GM10266 (cell line): ENCODE measurements around the gene ATXN3.

Experiments
- DNase-seq: peaks from one replicate; pipeline ENCODE4 v3.0.0; 2012; ENCODE audit errors: extremely low spot score
- TF ChIP-seq, protein P1 (sequence below): IDR thresholded peaks from 2 replicates; pipeline ENCODE4 v1.5.1; 2012; ENCODE audit warnings: mild to moderate bottlenecking, low read depth; ENCODE audit not compliant: control insufficient read depth, insufficient read depth; ENCODE audit errors: missing control alignments

ATXN3 gene

DNA sequence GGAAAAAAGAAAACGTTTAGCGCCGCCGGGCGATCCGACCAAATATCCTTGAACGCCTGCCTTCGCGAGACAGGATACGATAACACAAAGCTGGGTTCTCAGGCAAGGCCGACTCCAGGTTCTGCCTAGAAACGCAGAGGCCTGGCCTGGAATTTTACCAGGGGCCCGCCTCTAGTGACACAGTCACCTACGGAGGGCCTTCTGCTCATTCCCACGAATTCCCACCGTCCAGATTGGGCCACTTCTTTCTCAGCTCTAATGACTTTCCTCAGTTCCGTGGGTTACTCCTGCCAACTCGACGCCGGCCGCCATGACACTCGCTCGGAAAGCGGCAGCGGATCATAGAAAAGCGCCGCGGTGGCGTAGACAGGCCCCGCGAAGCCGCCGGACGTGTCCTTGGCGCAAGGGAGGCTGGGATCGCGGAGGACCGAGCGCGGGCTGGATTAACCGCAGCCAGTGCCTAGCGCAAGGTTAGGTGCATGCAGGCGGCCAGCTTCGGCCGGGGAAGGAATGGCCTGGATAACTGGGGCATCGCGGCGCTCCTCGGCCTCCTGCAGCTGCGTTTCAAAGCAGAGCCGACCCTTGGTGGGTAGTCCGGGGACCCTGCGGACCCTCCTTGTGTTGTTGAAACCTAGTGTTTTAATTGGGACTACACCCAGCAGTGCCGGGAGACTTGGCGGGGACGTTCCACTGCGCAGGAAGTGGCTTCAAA lies 66.5 kb downstream of the ATXN3 start, which contains the start of gene TRIP11:
TSS of gene TRIP11 (minus strand) at position 341 of the 712 bp plus-strand sequence. CDS start 374 bp downstream, outside the sequence.
- peak; percentile 86 for DNase-seq
- TF ChIP-seq, protein P1, sequence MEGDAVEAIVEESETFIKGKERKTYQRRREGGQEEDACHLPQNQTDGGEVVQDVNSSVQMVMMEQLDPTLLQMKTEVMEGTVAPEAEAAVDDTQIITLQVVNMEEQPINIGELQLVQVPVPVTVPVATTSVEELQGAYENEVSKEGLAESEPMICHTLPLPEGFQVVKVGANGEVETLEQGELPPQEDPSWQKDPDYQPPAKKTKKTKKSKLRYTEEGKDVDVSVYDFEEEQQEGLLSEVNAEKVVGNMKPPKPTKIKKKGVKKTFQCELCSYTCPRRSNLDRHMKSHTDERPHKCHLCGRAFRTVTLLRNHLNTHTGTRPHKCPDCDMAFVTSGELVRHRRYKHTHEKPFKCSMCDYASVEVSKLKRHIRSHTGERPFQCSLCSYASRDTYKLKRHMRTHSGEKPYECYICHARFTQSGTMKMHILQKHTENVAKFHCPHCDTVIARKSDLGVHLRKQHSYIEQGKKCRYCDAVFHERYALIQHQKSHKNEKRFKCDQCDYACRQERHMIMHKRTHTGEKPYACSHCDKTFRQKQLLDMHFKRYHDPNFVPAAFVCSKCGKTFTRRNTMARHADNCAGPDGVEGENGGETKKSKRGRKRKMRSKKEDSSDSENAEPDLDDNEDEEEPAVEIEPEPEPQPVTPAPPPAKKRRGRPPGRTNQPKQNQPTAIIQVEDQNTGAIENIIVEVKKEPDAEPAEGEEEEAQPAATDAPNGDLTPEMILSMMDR: no peak

DNA sequence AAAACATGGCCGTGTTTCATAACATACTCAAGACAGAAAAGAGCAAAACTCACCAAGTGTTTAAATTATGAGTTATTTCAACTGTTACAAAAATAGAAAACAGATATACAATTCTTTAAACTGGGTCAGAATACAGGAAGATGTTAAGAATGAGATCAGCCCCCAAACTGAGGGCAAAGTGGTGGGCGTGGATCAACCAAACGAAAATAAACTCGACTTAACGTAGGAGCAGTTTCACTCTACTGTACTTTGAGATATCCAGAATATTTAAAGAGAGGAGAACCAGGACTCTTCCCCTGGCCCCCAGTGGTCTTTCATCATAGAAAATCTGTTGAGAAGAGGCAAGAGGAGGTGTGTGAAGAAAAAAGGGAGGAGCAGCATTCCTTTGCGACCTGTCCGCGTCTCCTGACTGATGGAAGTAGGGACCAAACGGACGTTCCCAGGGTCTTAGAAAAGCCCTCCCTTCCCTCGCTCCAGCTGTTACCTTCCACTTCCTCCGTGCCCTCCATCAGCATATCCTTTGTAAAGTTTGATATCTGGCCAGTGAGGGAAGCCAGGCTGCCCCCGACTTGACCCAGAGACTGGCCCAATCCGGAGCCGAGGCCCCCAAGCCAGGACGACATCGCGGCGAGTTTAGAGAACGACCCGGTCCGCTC lies 67.2 kb downstream of the ATXN3 start:
- peak; percentile 24 for DNase-seq
- TF ChIP-seq, protein P1: no peak

DNA sequence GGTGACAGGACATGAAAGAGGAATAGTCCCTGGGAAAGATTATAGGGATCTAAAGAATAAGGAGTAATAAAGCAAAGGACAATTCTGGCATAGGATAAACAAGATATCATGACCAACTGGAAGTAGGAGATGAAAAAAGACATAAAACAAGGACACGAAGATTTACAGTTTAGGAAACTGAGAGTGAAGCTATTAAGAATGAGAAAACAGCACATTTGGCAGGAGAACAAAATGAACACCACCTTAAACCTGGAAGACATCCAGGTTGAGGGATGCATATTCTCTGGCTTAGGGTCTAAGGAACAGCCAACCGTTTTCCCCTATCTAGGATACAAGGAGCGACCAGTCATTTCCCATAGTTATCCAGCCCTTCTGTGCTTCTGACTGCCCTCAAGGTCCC lies 68.4 kb downstream of the ATXN3 start:
- DNase-seq: no peak
- TF ChIP-seq, protein P1: no peak

DNA sequence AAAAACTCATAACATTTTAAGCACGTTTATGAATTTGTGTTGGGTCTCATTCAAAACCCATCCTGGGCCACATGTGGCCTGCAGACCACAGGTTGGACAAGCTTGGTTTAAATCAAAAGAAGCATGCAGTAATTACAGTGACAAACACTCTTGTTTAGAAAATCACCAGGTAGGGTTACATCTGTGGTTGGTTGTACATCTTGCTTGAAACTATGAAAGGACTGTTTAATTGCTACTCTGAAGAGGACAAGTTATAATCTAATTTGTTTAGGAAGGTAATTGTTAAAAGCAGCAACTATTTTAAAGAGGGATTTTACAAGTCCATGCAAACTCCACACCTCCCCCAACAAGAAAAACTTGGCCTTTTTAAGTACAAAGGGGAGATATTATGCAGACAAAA lies 70.5 kb downstream of the ATXN3 start:
- DNase-seq: no peak
- TF ChIP-seq, protein P1: no peak

DNA sequence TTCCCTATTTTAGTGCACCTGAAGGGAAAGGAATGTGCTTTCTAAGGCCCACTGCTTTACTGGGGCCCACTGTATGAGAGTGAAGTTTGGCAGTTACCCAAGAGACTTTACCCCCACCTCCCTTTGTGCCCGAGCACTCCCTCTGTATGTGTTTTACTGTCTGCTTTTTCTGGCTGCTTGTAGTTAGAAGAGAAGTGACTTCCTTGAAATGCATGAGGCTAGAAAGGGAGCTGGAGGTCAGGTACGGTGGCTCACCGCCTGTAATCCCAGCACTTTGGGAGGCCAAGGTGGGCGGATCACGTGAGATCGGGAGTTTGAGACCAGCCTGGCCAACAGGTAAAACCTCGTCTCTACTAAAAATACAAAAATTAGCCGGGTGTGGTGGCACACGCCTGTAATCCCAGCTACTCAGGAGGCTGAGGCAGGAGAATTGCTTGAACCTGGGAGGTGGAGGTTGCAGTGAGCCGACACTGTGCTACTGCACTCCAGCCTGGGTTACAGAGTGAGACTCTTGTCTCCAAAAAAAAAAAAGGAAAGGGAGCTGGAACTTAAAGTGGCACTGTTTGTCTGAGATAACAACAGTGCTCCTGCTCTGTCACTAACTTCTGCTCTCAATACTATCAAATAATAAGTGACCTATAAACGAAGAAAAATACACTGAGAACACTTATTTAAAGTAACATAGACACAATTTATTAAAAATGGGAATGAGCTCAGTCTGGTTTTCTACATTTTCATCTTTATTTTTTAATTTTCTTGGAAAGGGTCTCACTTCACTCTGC lies 72.3 kb downstream of the ATXN3 start:
- no peak for DNase-seq
- TF ChIP-seq, protein P1: no peak

DNA sequence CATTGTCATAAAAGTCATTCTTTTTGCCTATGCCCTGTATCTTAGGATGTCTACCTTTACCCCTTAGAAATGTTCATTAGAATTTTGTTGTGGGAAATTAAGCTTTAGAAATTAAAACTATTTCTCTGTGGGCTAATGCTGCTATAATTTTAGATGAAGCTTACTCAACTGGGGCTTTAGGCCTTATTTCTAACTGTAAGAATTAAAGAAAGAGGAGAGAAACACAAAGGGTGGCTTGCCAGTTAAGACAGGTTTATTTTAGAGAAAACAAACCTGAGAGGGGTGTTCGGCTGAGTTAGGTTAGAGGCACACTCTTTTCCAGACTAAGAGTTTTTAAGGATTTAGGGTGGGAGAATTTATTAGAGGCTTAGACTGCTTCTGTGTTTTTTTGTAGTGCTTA lies 72.9 kb downstream of the ATXN3 start:
- DNase-seq: no peak
- TF ChIP-seq, protein P1: no peak

DNA sequence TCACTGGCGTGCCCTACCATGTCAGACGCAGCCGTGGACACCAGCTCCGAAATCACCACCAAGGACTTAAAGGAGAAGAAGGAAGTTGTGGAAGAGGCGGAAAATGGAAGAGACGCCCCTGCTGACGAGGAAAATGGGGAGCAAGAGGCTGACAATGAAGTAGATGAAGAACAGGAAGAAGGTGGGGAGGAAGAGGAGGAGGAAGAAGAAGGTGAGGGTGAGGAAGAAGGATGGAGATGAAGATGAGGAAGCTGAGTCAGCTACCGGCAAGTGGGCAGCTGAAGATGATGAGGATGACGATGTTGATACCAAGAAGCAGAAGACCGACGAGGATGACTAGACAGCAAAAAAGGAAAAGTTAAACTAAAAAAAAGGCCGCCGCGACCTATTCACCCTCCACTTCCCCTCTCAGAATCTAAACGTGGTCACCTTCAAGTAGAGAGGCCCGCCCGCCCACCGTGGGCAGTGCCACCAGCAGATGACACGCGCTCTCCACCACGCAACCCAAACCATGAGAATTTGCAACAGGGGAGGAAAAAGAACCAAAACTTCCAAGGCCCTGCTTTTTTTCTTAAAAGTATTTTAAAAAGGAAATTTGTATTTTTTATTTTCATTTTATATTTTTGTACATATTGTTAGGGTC lies 79.7 kb downstream of the ATXN3 start:
- TF ChIP-seq, protein P1: no peak
- no peak for DNase-seq
